Measurements from ENCODE around the gene PCDHA1.

Gene PCDHA1

GRCh38 chr5:141050622-141051520 lies 264.9 kb downstream of the PCDHA1 start, which contains the start of gene PCDHB1:
PCDHB1 (plus strand) TSS chr5:141051374; CDS start chr5:141051471, 97 bp downstream.
- Histone ChIP-seq H4K20me1 (ENCODE audit: insufficient read depth, low read length, poor library complexity, severe bottlenecking) (no peaks in the 10 kb centered on the region), H3K27me3 (ENCODE audit: insufficient read depth, low read length, poor library complexity, severe bottlenecking) (no peaks in the 10 kb centered on the region), H3K9ac (ENCODE audit: low read depth, low read length, poor library complexity, severe bottlenecking) (no peak within 1 kb of the TSS), H3K79me2 (ENCODE audit: insufficient read depth, low read length) (no peaks in the 10 kb centered on the region), H3F3A (ENCODE audit: low read depth) (no peaks in the 10 kb centered on the region), H3K4me2 (ENCODE audit: low read depth, low read length, poor library complexity, severe bottlenecking) (no peak within 1 kb of the TSS), H3K4me3 (ENCODE audit: low read length, poor library complexity, severe bottlenecking) (no peak within 1 kb of the TSS), H2AFZ (ENCODE audit: low read length) (no peak within 1 kb of the TSS), H3K4me1 (ENCODE audit: insufficient read depth, low read length, poor library complexity, severe bottlenecking) (no peaks in the 10 kb centered on the region), H3K9me2 (replicated peaks; ENCODE audit: low read depth, low read length) (no peaks in the 10 kb centered on the region), H3K36me3 (ENCODE audit: insufficient read depth, low read length) (no peaks in the 10 kb centered on the region), H3K9me3 (ENCODE audit: insufficient read depth, low read depth, low read length) (no peaks in the 10 kb centered on the region; the same call in 1 of the 2 replicates)
- TF ChIP-seq EZH2phosphoT487 (IDR thresholded peaks at IDR 0.05; ENCODE audit: borderline replicate concordance) (no peak), CTCF (conservative IDR thresholded peaks at IDR 0.05; ENCODE audit: low read length) (no peak)

- H3K9me3 ChIP-seq (ENCODE audit: insufficient read depth, low read depth, low read length), result no peaks in the 10 kb centered on the region; the same call in 1 of the 2 replicates
- H3F3A ChIP-seq (ENCODE audit: low read depth), result no peaks in the 10 kb centered on the region
- H3K27me3 ChIP-seq (ENCODE audit: insufficient read depth, low read length, poor library complexity, severe bottlenecking), result no peaks in the 10 kb centered on the region
- no peaks in the 10 kb centered on the region for H3K4me1 ChIP-seq (ENCODE audit: insufficient read depth, low read length, poor library complexity, severe bottlenecking)
- H2AFZ ChIP-seq (ENCODE audit: low read length), result no peak overlapping the region
- H3K9me2 ChIP-seq (replicated peaks; ENCODE audit: low read depth, low read length), result no peaks in the 10 kb centered on the region
- H3K4me2 ChIP-seq (ENCODE audit: low read depth, low read length, poor library complexity, severe bottlenecking), result no peak overlapping the region
- H4K20me1 ChIP-seq (ENCODE audit: insufficient read depth, low read length, poor library complexity, severe bottlenecking), result no peaks in the 10 kb centered on the region
- no peaks in the 10 kb centered on the region for H3K79me2 ChIP-seq (ENCODE audit: insufficient read depth, low read length)
- H3K4me3 ChIP-seq (ENCODE audit: low read length, poor library complexity, severe bottlenecking), result no peak overlapping the region
- H3K36me3 ChIP-seq (ENCODE audit: insufficient read depth, low read length), result no peaks in the 10 kb centered on the region
- no peak overlapping the region for H3K9ac ChIP-seq (ENCODE audit: low read depth, low read length, poor library complexity, severe bottlenecking)
- TF ChIP-seq CTCF (conservative IDR thresholded peaks at IDR 0.05; ENCODE audit: low read length), result no peak
- TF ChIP-seq EZH2phosphoT487 (IDR thresholded peaks at IDR 0.05; ENCODE audit: borderline replicate concordance), result no peak
These were observed 265.6 kb downstream of the PCDHA1 start for GRCh38 chr5:141051521-141051866.

Data from Loucy (cell line).